HepG2 (cell line): ENCODE results near the gene PWP1. TPM values are rescaled to one million over a fixed set of nuclear protein-coding genes. Genes with fewer than 3 reads are reported as not detected.

Experiments used
- HNF1A ChIP-seq, 2 experiments: sonication (generic) in 1 of 2; formaldehyde crosslinking in 1 of 2; IDR thresholded peaks; 2 replicates each; pipeline versions ENCODE4 v1.4.0 to v1.6.1; 2016 to 2020; ENCODE audit warnings: borderline replicate concordance in 1 of 2, low read depth in 1 of 2, mild to moderate bottlenecking in 1 of 2, missing genetic modification reagents in 1 of 2
- JUND ChIP-seq: sonication (generic); formaldehyde crosslinking; IDR thresholded peaks from 2 replicates; pipeline ENCODE4 v1.8.0; 2022; ENCODE audit warnings: mild to moderate bottlenecking, missing genetic modification reagents
- KDM5B ChIP-seq: sonication (generic); formaldehyde crosslinking; IDR thresholded peaks from 2 replicates; pipeline ENCODE4 v1.4.0; 2020; ENCODE audit warnings: missing genetic modification reagents, mild to moderate bottlenecking, borderline replicate concordance
- TEF ChIP-seq: sonication (generic); formaldehyde crosslinking; IDR thresholded peaks from 2 replicates; pipeline ENCODE4 v1.5.0; 2020; ENCODE audit warnings: missing genetic modification reagents
- TSC22D2 ChIP-seq: sonication (generic); formaldehyde crosslinking; IDR thresholded peaks from 2 replicates; pipeline ENCODE4 v1.5.1; 2020; ENCODE audit warnings: missing genetic modification reagents, mild to moderate bottlenecking, borderline replicate concordance
- ZBTB49 ChIP-seq: sonication (generic); formaldehyde crosslinking; IDR thresholded peaks from 2 replicates; pipeline ENCODE4 v1.4.0; 2020; ENCODE audit warnings: missing genetic modification reagents, borderline replicate concordance
- ZNF275 ChIP-seq: sonication (generic); formaldehyde crosslinking; IDR thresholded peaks from 2 replicates; pipeline ENCODE4 v1.8.0; 2022; ENCODE audit warnings: missing genetic modification reagents, mild to moderate bottlenecking, inconsistent platforms, borderline replicate concordance
- ZNF407 ChIP-seq: sonication (generic); formaldehyde crosslinking; IDR thresholded peaks from one replicate; pipeline ENCODE4 v1.5.1; 2020; ENCODE audit warnings: mild to moderate bottlenecking, missing genetic modification reagents; ENCODE audit errors: not compliant biosample characterization
- polyA plus RNA-seq, 8 experiments: library from polyadenylated mRNA; depleted of rRNA in 3 of 8; stranded (reverse) in 7 of 8; unstranded in 1 of 8; fragments of >200 nt; fragmentation: Illumina TruSeq in 4 of 8; extraction: Trizol in 4 of 8; gene quantifications; 2 replicates each; pipeline versions ENCODE4 v1.2.1 to v1.2.3, GENCODE V29; 2011 to 2016; ENCODE audit warnings: low read depth in 4 of 8, missing spikeins in 1 of 8, mixed read lengths in 1 of 8; ENCODE audit not compliant: insufficient read depth in 1 of 8
- total RNA-seq, 5 experiments: library from RNA; depleted of rRNA; stranded (reverse); fragments of >200 nt; fragmentation: Illumina TruSeq; extraction: Trizol; gene quantifications; 2 replicates each; pipeline ENCODE4 v1.2.3, GENCODE V29; 2016; ENCODE audit warnings: low read depth in 1 of 5

Gene PWP1
- total and polyA plus RNA-seq, 2 of the 13 experiments (the other 11 are each of a cell fraction or from before 2014, with no cell fraction given): 65.9 to 70.2 TPM

- TF ChIP-seq ZNF275 (CRISPR knock-in tag) (no peak), JUND (CRISPR knock-in tag) (no peak), ZBTB49 (CRISPR knock-in tag) (no peak), KDM5B (CRISPR knock-in tag) (peak; percentile 50; the same call in 1 of the 2 replicates), TEF (CRISPR knock-in tag) (no peak), ZNF407 (CRISPR knock-in tag) (no peak), TSC22D2 (CRISPR knock-in tag) (peak; percentile 22; the same call in 1 of the 2 replicates), HNF1A (IDR thresholded peaks at IDR 0.05; ENCODE audit: low read depth) (no peak), HNF1A (CRISPR knock-in tag; IDR thresholded peaks at IDR 0.05; ENCODE audit: borderline replicate concordance) (peak; percentile 61; the same call in 1 of the 2 replicates)
Observed at GRCh38 chr12:107681836-107682820, 3.5 kb upstream of the PWP1 start (continued).
